SJCRH30 (cell line): ENCODE data around the gene RPL39L. TPM values are rescaled to one million over a fixed set of nuclear protein-coding genes. Genes with fewer than 3 reads are reported as not detected.
"Not testable (repeated sequence)": the region's sequence is repeated elsewhere in the genome, so short reads cannot be mapped to it uniquely, and the experiment has no call there.

Experiments used
- DNase-seq, 2 experiments: peaks; one replicate each; pipeline ENCODE4 v3.0.0-alpha.2; 2015 to 2020
- H3K27ac ChIP-seq: fragments of 250-450 bp; sonication (Bioruptor Pico); 2 replicates; pipeline ENCODE4 v1.5.1; 2020; ENCODE audit warnings: mild to moderate bottlenecking, moderate library complexity
- H3K27me3 ChIP-seq: fragments of 250-450 bp; sonication (Bioruptor Pico); 2 replicates; pipeline ENCODE4 v1.5.1; 2020; ENCODE audit warnings: mild to moderate bottlenecking, moderate library complexity
- H3K36me3 ChIP-seq: fragments of 250-450 bp; sonication (Bioruptor Pico); 2 replicates; pipeline ENCODE4 v1.5.1; 2020; ENCODE audit warnings: mild to moderate bottlenecking, moderate library complexity
- H3K4me1 ChIP-seq: fragments of 250-450 bp; sonication (Bioruptor Pico); 2 replicates; pipeline ENCODE4 v1.5.1; 2020; ENCODE audit warnings: mild to moderate bottlenecking, moderate library complexity
- H3K4me3 ChIP-seq: fragments of 250-450 bp; sonication (Bioruptor Pico); 2 replicates; pipeline ENCODE4 v1.5.1; 2020; ENCODE audit warnings: mild to moderate bottlenecking, moderate library complexity
- H3K9me3 ChIP-seq: fragments of 250-450 bp; sonication (Bioruptor Pico); replicated peaks from 2 replicates; pipeline ENCODE4 v1.5.1; 2020; ENCODE audit warnings: mild to moderate bottlenecking, moderate library complexity
- total RNA-seq: library from RNA; depleted of rRNA; stranded (reverse); fragments of >200 nt; shearing (Covaris generic); gene quantifications from 2 replicates; pipeline ENCODE4 v1.2.3, GENCODE V29; 2014

Gene RPL39L
- total RNA-seq, 1 experiment from 2014 or later: 10.3 TPM

GRCh38 chr3:187162265-187162953, 23.1 kb upstream of the RPL39L start:
- no peaks in the 10 kb centered on the region for H3K36me3 ChIP-seq
- DNase-seq: no peak
- no peaks in the 10 kb centered on the region for H3K4me1 ChIP-seq
- H3K9me3 ChIP-seq: no peaks in the 10 kb centered on the region
- H3K27me3 ChIP-seq: no peaks in the 10 kb centered on the region
- H3K4me3 ChIP-seq: no peak overlapping the region
- no peak overlapping the region for H3K27ac ChIP-seq

GRCh38 chr3:187161556-187161955, 22.3 kb upstream of the RPL39L start:
- Histone ChIP-seq H3K4me1 (no peaks in the 10 kb centered on the region), H3K27ac (no peak overlapping the region), H3K9me3 (no peaks in the 10 kb centered on the region), H3K36me3 (no peaks in the 10 kb centered on the region), H3K27me3 (no peaks in the 10 kb centered on the region), H3K4me3 (no peak overlapping the region)
- no peak for DNase-seq

GRCh38 chr3:187150599-187150998, 11.3 kb upstream of the RPL39L start:
- Histone ChIP-seq H3K4me3 (no peak overlapping the region), H3K4me1 (no peaks in the 10 kb centered on the region), H3K9me3 (no peaks in the 10 kb centered on the region), H3K27ac (no peak overlapping the region), H3K27me3 (no peaks in the 10 kb centered on the region), H3K36me3 (no peaks in the 10 kb centered on the region)
- peak; percentile 24 to 43 for DNase-seq

- Histone ChIP-seq H3K27me3 (no peaks in the 10 kb centered on the region), H3K36me3 (no peaks in the 10 kb centered on the region), H3K27ac (no peak overlapping the region), H3K4me1 (no peaks in the 10 kb centered on the region), H3K9me3 (no peaks in the 10 kb centered on the region), H3K4me3 (no peak overlapping the region)
- no peak for DNase-seq
Measured at GRCh38 chr3:187150186-187150585, 10.9 kb upstream of the RPL39L start.

- DNase-seq: no peak
- no peaks in the 10 kb centered on the region for H3K9me3 ChIP-seq
- no peaks in the 10 kb centered on the region for H3K27me3 ChIP-seq
Measured at GRCh38 chr3:187146389-187146788, 7.1 kb upstream of the RPL39L start.

GRCh38 chr3:187145149-187145895, 6.0 kb upstream of the RPL39L start:
- no peak overlapping the region for H3K27ac ChIP-seq
- H3K27me3 ChIP-seq: no peaks in the 10 kb centered on the region
- H3K36me3 ChIP-seq: no peaks in the 10 kb centered on the region
- DNase-seq: no peak
- H3K4me1 ChIP-seq: no peaks in the 10 kb centered on the region
- H3K9me3 ChIP-seq: no peaks in the 10 kb centered on the region
- no peak overlapping the region for H3K4me3 ChIP-seq

More at GRCh38 chr3:187146389-187146788, 7.1 kb upstream of the RPL39L start:
- Histone ChIP-seq H3K4me3 (no peak overlapping the region), H3K36me3 (no peaks in the 10 kb centered on the region), H3K4me1 (no peaks in the 10 kb centered on the region), H3K27ac (no peak overlapping the region)

- no peaks in the 10 kb centered on the region for H3K4me1 ChIP-seq
- DNase-seq: no peak
- no peaks in the 10 kb centered on the region for H3K36me3 ChIP-seq
- no peak overlapping the region for H3K27ac ChIP-seq
- no peaks in the 10 kb centered on the region for H3K9me3 ChIP-seq
- H3K27me3 ChIP-seq: no peaks in the 10 kb centered on the region
- H3K4me3 ChIP-seq: peak overlapping the region; percentile 61
Measured at GRCh38 chr3:187139895-187140253, 578 bp upstream of the RPL39L start.

- no peaks in the 10 kb centered on the region for H3K27me3 ChIP-seq
- DNase-seq: no peak
- no peak overlapping the region for H3K4me3 ChIP-seq
- H3K27ac ChIP-seq: no peak overlapping the region
- H3K9me3 ChIP-seq: no peaks in the 10 kb centered on the region
- H3K36me3 ChIP-seq: no peaks in the 10 kb centered on the region
- H3K4me1 ChIP-seq: no peaks in the 10 kb centered on the region
Measured at GRCh38 chr3:187136936-187137335, 2.4 kb downstream of the RPL39L start.

- Histone ChIP-seq H3K4me1 (no peaks in the 10 kb centered on the region), H3K27ac (no peak overlapping the region), H3K27me3 (no peaks in the 10 kb centered on the region), H3K4me3 (no peak overlapping the region), H3K36me3 (no peaks in the 10 kb centered on the region), H3K9me3 (no peaks in the 10 kb centered on the region)
- DNase-seq: no peak
Measured at GRCh38 chr3:187136337-187136736, 3.0 kb downstream of the RPL39L start.

GRCh38 chr3:187135172-187135690, 4.1 kb downstream of the RPL39L start:
- H3K27ac ChIP-seq, H3K27me3 ChIP-seq, H3K36me3 ChIP-seq, H3K4me1 ChIP-seq, H3K4me3 ChIP-seq, DNase-seq, H3K9me3 ChIP-seq: not testable (repeated sequence)

GRCh38 chr3:187133181-187133580, 6.1 kb downstream of the RPL39L start:
- DNase-seq: not testable (repeated sequence)

GRCh38 chr3:187132666-187133065, 6.6 kb downstream of the RPL39L start:
- Histone ChIP-seq H3K4me1 (no peaks in the 10 kb centered on the region), H3K27ac (no peak overlapping the region), H3K27me3 (no peaks in the 10 kb centered on the region), H3K4me3 (no peak overlapping the region), H3K36me3 (no peaks in the 10 kb centered on the region), H3K9me3 (no peaks in the 10 kb centered on the region)
- no peak for DNase-seq

More at GRCh38 chr3:187133181-187133580, 6.1 kb downstream of the RPL39L start:
- not testable (repeated sequence) for H3K27ac ChIP-seq, H3K4me3 ChIP-seq, H3K4me1 ChIP-seq, H3K27me3 ChIP-seq, H3K36me3 ChIP-seq, H3K9me3 ChIP-seq

GRCh38 chr3:187131981-187132380, 7.3 kb downstream of the RPL39L start:
- no peak overlapping the region for H3K4me3 ChIP-seq
- no peak overlapping the region for H3K27ac ChIP-seq
- no peaks in the 10 kb centered on the region for H3K36me3 ChIP-seq
- DNase-seq: no peak
- no peaks in the 10 kb centered on the region for H3K9me3 ChIP-seq
- no peaks in the 10 kb centered on the region for H3K27me3 ChIP-seq
- H3K4me1 ChIP-seq: no peaks in the 10 kb centered on the region

GRCh38 chr3:187130346-187131066, 8.8 kb downstream of the RPL39L start:
- no peak overlapping the region for H3K4me3 ChIP-seq
- H3K27ac ChIP-seq: no peak overlapping the region
- H3K4me1 ChIP-seq: no peaks in the 10 kb centered on the region
- no peak for DNase-seq
- no peaks in the 10 kb centered on the region for H3K27me3 ChIP-seq
- H3K9me3 ChIP-seq: no peaks in the 10 kb centered on the region
- H3K36me3 ChIP-seq: no peaks in the 10 kb centered on the region
